HT1080 (cell line): ENCODE data around the gene DRD4. TPM values are rescaled to one million over a fixed set of nuclear protein-coding genes. Genes with fewer than 3 reads are reported as not detected.
"Not testable (repeated sequence)": the region's sequence is repeated elsewhere in the genome, so short reads cannot be mapped to it uniquely, and the experiment has no call there.

ENCODE experiments used
- DNase-seq: peaks from one replicate; pipeline ENCODE4 v3.0.0-alpha.2; 2015; ENCODE audit warnings: low read depth
- total RNA-seq: library from RNA; depleted of rRNA; stranded (reverse); fragments of >200 nt; shearing (Covaris generic); gene quantifications from 2 replicates; pipeline ENCODE4 v1.2.3, GENCODE V29; 2014

The DRD4 gene
- total RNA-seq, 1 experiment from 2014 or later, result 0.31 TPM

- no peak for DNase-seq
Measured at GRCh38 chr11:641806-642370, 4.8 kb downstream of the DRD4 start.

DNA sequence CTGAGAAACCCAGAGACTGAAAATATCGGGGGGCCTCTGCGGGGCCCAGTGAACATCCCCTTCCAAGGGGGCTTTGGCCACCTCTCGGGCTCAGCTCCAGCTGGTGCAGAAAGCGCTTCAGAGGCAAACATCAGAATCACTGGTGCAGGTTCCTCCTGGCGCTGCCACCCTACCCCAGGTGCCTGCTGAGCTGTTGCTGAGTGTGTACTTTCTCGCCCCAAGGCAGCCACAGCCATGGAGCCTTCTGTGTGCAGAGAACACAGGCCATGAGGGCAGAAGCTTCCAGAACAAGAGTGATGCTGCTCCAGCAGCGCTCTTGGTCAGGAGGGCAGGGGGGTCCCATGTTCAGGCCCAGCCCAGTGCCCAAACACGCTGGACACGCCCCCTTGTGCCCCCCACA lies 6.3 kb downstream of the DRD4 start:
- DNase-seq, result no peak

DNA sequence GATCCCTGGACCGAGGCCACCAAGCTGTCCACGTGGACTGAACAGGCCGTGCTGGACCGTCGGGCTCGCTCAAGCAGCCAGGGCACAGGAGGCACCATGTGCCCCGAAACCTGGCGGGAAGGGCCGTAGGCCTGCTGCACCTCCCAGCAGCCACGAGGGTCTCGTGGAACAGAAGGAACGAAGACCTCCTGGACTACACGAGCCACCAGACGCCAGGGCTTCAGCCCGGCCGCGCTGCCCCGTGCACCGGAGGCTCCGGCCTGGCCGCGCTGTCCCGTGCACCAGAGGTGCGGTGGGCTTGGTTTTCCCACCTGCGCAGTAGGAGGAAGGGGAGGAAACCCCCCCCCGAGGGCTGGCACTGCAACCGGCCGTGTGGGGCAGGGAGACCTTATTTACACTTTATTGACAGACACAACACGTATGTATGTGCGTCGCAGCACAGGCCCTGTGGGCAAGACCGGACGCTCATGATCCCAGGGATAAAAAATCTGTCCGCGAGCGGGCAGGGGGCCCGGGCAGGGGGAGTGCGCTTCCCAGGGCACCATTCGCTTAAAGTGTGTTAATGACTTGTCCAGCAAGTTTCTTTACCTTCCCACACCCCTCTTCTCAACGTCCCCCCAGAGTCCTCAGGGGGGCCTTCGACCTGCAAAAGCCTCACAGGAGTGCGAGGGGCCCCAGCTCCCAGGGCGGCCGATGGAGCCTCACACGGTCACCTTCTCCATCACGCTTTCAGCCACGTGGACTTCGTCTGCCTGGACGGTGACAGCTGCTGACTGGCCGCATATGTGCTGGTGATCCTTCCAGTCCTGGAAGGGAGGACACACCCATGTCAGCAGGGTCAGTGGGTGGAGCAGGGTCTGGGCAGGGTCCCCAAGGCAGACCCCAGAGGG lies 7.0 kb downstream of the DRD4 start:
- DNase-seq, result no peak

- no peak for DNase-seq
Measured at GRCh38 chr11:645536-645935, 8.5 kb downstream of the DRD4 start.

DNA sequence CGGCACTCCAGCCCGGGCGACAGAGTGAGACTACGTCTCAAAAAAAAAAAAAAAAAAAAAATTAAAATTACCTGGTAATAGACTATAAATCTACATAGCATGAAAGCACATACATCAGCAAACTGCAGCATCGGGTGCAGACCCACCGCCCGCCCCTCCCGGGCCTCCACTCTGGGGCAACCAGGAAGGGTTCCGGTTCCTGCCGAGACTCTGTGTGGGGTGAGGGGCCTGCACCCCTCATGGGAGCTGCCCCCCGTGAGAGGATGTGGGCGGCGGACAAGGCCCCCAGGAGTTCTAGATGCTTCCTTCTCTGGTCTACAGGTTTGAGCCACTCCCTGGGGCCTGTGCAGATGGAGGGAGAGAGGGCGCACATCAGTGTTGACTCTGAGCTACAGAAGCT lies 9.1 kb downstream of the DRD4 start:
- DNase-seq, result no peak

- DNase-seq, result not testable (repeated sequence)
Measured at GRCh38 chr11:647672-648158, 10.6 kb downstream of the DRD4 start.

DNA sequence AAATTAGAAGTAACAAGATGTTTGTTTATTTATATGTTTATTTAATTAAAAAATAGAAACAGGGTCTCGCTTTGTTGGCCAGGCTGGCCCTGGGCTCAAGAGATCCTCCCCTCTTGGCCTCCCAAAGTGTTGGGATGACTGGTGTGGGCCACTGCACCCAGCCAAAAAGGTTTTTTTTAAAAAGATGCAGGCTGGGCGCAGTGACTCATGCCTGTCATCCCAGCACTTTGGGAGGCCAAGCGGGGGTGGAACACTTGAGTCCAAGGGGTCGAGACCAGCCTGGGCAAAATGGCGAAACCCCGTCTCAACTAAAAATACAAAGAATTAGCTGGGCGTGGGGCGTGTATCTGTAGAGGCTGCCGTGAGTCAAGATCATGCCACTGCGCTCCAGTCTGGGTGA lies 13.4 kb downstream of the DRD4 start:
- no peak for DNase-seq

- not testable (repeated sequence) for DNase-seq
Measured at GRCh38 chr11:653136-653535, 16.1 kb downstream of the DRD4 start.

DNA sequence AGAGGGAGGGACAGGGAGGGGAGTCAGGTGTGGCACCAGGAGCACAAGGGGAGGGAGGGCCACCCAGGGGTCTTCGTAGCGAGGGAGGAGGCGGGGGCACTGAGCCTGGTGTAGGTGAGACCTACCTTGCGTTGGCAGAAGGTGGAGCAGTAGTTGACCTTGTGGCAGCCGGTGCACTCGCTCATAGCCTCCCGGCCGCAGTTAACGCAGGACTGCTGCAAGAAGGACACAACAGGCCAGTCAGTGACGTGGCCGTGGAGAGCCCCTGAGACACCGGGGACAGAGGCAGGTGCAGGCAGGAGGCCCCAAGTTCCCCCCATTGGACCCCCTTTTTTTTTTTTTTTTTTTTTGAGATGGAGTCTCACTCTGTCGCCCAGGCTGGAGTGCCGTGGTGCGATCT lies 16.8 kb downstream of the DRD4 start:
- DNase-seq, result no peak

GRCh38 chr11:654444-654843 lies 17.4 kb downstream of the DRD4 start:
- not testable (repeated sequence) for DNase-seq

GRCh38 chr11:655036-655726 lies 18.1 kb downstream of the DRD4 start:
- no peak for DNase-seq

DNA sequence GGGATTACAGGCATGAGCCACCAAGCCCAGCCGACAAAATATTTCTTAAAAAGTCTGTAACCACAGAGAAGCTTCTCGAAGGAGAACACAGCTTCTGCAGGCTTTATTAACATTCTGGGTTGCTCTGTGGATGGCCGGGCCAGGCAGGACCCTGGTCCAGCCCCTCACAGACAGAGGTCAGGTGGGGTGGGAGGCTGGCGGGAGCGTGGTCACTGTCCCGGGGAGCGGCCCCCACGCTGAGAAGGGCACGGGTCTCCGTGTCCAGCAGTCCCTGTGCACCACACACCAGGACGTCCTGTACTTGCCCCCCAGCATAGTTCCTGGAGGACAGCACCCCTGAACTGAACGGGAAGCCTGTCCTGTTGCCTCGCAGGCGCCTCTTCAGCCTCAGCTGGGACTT lies 19.4 kb downstream of the DRD4 start:
- DNase-seq, result no peak

DNA sequence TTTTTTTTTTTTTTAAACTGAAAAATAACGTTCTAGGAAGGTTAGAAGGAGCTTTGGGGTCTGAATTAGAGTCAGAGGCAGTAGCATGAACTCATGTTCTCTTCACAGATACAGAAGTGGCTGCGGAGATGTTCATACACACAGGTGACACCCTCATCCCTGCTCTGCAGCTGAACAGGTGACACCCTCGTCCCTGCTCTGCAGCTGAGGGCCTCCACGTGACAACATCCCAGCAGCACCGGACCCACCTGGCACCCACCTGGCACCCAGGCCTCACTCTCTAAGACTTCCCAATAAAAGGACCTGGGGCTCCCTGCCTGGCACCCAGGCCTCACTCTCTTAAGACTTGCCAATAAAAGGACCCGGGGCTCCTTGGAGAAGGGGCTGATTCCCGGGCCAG lies 19.8 kb downstream of the DRD4 start:
- no peak for DNase-seq

DNA sequence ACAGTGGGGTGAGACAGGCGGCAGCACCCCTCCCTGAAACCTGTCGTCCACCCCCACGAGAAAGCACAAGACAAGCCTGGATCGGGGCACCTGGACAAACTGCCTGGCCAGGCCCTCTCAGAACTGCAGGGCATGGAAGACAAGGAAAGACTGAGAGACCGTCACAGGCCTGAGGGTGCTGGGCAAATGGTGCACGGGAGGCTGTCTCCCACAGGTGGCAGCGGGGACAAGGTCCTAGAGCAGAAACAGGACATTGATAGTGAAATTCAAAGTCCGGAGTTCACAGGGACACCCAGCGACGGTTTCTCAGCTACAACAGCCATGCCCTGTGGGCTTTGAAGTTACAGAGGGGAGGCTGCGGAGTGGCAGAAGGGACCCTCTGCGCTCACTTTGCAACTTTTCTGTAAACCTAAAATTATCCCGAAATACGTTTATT lies 20.6 kb downstream of the DRD4 start:
- DNase-seq, result no peak

- DNase-seq, result no peak
Measured at GRCh38 chr11:659532-660085, 22.5 kb downstream of the DRD4 start.

DNA sequence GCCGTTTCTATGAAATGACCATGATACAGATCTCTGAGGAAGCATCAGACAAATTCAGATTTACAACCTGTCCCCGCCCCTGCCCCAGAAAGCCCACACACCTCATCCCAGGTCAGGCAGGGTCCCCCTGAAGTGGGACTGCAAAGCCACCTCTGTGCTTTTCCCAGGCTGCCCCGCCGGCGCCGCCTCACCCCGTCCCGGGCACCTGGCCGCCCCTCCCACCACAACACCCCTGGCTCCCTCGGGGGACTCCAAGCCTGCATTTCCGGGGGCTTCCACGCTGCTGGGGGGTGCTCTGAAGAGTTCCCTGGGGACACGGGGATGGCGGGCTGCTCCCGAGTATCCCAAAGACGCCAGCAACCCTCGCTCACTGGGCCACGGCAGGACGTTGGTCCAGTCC lies 23.2 kb downstream of the DRD4 start:
- no peak for DNase-seq

GRCh38 chr11:660681-661444 lies 23.8 kb downstream of the DRD4 start:
- no peak for DNase-seq

GRCh38 chr11:662689-663274 lies 25.7 kb downstream of the DRD4 start:
- peak; percentile 49 for DNase-seq

GRCh38 chr11:665062-665703 lies 28.1 kb downstream of the DRD4 start:
- no peak for DNase-seq

DNA sequence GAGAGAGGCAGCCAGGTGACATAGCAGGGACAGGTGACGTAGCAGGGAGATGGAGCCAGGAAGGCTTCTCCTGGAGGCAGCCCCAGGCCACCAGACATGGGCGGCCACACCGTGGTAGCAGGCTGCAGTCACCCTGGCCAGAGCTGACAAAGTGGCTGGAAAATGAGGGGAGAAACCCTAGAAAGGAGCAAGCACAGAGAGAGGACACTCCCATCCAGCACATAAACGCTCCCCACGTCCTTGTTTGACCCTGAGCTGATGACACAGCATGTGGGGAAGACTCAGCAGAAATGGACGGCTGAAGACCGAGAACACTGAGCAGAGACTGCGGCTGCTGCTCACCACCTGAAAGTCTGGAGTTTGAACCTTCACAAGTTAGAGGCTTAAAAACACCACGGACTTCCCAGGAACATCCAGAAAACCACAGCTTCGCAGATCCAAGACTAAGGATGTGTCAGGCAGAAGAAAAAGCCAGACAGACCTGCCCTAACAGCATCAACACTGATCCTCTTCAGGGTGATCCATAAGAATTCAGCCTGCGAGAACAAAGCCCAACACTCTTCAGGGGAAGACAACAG lies 28.7 kb downstream of the DRD4 start:
- no peak for DNase-seq
